NCI-H146 (cell line): Measurements from ENCODE around the gene CCDC85A.

ENCODE experiments used
- DNase-seq: peaks from one replicate; lab custom pipeline; 2025; lab: John Stamatoyannopoulos, UW

Gene CCDC85A

DNA sequence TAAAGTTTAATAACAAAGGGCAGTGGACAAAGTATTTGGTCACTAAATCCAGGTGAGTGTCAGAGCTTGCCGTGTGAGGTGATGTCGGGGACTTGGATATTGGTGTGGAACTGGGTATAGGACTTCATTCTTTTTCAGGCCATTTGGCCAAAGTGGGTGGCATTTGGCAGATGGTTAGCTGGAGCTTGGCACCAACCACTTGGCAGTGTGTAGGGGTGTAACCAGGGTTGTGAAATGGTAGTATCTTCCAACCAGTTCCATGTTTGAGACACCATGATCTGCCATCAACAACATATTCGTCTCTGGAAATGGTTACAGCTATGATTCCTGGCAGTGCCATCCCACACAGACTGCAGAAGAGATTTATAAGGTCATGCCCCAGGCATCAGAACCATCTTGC lies 113.9 kb downstream of the CCDC85A start:
- no peak for DNase-seq

GRCh38 chr2:56299171-56299691 lies 115.4 kb downstream of the CCDC85A start:
- DNase-seq = no peak

DNA sequence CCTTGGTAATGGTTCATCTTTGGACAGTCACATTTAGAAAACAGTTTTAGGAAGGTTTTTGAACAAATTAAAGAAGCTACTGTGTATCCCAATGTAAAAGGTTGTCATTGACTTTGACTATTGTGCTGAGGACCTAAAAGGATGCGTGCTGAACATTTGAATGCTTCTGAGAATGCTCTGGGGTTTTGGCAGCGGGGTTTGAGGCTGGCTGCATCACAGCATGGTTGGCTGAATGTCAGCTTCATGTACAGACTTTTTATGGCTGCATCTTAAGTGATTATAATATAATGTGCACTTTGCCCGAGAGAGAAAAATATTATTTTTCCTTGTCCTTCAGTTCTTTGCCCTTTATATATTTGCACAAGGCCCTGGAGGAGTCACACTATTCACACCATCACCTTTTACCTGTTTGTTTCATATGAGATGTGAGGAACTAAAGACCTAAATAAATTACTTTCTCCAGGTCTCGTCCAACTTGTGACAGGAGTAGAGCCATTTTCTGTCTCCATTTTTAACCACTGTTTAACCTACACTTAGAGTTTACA lies 125.9 kb downstream of the CCDC85A start:
- DNase-seq = no peak

GRCh38 chr2:56313500-56313921 lies 129.7 kb downstream of the CCDC85A start:
- DNase-seq = no peak

GRCh38 chr2:56314371-56314770 lies 130.6 kb downstream of the CCDC85A start:
- no peak for DNase-seq

GRCh38 chr2:56314796-56315195 lies 131.0 kb downstream of the CCDC85A start:
- DNase-seq = no peak

- DNase-seq = no peak
These were observed 131.6 kb downstream of the CCDC85A start for GRCh38 chr2:56315376-56315775.

DNA sequence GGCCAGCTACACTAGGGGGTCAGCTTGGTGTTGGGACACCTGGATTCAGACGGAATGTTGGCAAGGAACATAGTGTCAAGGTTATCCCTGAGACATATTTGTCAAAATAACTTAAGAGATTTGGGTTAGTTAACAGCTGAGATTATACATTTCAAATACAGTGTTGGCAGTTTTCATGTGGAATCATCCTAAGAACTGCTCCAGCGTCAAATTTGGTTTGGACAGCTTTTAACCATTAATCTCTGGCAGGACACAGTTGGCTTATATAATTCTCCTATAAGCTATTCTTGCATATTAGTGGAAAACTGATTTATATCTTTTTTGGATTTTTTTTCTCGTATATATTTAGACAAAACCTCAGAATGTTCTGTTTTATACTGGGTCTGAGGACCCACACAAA lies 132.2 kb downstream of the CCDC85A start:
- no peak for DNase-seq

DNA sequence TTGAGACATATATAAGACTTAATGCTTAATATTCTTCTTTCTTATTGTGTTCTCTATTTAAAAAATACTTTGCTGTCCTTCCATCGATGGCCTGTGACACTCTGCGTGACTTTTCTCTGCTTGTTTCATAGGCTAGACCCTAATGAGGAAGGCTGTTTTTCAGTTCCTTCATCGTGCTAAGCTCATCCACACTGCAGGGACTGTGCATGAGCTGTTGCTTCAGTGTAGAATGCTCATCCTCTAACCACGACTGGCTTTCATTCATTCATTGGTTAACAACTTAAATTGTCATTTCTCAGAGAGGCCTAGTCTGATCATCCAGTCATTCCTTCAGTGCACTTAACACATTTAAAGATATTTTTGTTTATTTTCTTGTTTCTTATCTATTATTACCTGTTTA lies 134.4 kb downstream of the CCDC85A start:
- no peak for DNase-seq

GRCh38 chr2:56325661-56326345 lies 142.0 kb downstream of the CCDC85A start:
- no peak for DNase-seq

- DNase-seq = no peak
These were observed 142.6 kb downstream of the CCDC85A start for GRCh38 chr2:56326346-56326741.

- no peak for DNase-seq
These were observed 148.0 kb downstream of the CCDC85A start for GRCh38 chr2:56331810-56332209.

DNA sequence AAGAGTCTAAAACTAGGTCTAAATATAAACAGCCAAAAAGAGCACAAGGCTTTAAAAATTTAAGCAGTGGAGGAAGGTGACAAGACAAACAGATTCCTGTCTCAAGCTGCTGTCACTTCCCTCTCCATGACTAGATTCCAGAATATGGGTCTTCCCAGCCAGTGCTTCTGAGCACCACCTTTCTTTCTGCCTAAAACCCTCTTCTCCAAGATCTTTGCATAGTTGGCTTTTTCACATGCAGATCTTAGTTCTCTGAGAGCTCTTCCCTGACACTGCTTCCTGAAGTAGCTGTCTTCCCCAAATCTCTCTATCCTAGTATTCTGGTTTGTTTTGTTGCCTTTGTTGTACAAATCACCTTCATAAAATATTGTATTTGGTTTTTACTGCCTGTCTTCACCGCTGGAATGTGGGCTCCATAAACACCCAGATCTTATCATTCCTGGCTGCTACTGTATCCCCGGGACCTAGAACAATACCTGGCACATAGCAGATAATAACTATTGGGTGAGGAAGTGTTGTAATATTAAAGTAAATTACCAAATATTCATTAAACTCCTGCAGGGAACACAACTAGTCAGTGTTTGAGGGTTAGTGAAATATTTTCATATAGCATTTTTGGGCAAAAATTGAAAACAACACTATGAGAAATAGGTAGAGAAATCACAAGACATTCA lies 150.2 kb downstream of the CCDC85A start:
- no peak for DNase-seq

DNA sequence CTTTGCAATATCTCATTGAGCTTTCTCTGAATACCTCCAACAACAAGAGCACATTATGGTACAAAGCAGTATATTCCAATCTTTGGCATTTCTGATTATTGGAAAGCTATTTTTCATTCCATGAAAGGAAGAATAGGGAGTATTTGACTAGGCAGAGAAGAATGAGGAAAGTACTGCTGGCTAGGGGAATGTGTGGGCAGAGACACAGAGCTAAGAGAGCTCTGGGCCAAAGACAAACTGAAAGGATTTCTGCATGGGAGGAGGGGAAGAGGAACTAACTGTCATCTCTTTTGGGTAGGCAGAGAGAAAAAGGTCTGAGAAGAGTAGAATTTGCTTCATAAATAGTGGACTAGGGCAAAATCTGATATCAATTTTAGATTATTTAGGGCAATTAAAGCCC lies 150.8 kb downstream of the CCDC85A start:
- DNase-seq = no peak

- DNase-seq = no peak
These were observed 151.3 kb downstream of the CCDC85A start for GRCh38 chr2:56335101-56335500.

DNA sequence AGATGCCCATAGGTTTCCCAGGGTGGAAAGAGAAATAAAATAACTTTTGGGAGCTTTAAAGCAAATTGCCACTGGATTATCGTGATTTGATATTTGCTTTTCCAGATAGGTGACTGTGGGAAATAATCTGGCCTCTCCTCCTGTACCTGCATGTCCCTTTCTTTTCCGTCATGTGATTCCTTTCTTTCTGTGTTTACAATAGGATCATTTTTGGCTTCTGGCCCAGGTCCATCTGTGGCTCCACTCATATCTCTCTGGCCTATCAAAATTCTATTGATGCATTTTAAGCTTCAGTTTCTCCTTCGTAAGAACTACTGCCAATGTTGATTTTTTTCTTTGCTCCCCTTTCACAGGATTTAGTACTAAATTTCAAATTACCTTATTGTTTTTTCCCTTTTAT lies 153.6 kb downstream of the CCDC85A start:
- peak; percentile 45 for DNase-seq

DNA sequence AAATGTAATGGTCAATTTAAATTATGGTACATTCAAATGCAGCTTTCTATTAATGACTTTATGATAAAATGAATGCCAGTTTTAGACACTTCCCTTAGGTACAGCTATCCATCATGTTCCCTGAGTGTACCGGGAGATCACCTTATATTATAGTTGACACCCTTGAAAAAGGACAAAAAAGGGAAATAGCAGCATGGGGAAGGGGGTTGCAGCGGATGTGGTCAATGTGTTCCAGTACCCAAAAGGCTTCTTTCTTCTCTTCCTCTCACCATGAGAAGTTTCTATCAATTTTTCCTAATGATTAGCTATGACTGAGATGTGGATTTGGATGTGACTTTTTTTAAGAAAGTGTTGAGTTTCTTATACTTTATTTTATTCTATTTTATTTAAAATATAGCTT lies 154.4 kb downstream of the CCDC85A start:
- no peak for DNase-seq

DNA sequence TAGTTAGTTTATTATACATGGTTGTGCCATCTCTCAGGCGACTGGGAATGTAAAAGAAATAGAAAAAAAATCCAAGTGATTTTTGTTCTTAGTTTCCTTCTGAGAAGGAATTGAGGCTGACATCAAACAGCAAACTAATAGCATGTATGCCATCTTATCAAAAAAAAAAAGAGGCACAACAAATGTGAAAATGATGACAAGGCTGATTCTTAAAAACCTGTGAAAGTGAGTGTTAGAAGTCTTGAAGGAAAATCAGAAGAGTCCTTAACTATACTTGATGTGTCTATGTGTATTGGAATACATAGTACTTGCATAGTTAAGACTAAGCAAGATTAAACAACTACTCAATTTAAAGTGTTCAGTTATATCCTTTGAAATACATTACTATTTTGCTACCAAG lies 161.0 kb downstream of the CCDC85A start:
- DNase-seq = no peak

DNA sequence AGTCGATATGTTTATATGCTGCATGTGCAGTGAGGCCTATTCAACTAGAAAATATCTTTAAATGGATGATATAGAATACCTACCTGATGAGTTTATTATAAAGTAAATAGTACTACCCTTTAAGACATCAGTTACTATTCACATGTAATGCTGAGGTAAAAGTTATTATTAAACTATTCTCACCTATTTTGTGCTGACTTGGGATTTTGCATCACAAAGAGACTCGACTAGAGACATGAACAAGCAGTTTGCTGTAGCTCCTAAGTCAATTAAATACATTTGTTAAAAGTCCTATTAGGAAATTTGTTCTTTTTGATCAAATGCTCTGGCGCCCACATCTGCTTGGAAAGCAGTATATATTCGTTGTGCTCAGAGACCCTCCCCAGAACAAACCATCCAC lies 164.1 kb downstream of the CCDC85A start:
- no peak for DNase-seq

DNA sequence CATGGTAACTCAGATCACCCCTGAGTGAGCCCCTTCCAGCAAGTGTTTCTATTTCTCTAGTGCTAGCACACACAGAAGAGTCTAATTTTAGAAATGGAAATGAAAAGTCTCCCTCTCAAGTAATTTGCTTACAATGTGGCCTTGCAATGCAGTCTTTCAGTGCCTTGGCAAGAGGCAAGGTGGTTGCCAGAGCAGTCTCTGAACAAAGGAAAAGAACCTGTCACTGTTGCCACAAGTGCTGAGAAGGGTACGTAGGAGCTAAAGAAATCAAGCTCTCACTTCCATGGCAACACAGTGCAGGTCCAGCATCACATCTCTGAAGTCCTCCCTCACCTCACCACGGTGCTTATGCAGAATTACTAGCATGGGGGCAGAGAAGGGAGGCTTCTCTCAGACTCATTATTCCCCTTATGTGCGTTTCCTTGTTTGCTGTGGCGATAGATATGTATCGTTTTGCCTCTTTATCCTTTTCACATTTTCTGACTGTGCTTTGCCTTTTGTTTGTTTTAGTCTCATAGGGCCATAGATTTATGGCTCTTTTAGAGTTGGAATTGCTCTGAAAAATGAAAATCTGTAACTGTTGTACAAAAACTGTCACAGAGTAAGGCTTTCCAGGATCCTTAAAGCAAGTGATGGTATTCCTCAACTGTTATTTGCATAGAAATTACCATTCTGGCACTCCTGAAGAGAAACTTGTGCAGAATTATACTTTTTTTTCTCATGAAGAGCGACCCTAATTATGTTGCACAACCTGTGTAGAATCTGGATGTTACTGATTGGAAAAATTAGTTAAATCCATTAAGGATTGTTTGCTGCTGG lies 164.8 kb downstream of the CCDC85A start:
- DNase-seq = no peak

- no peak for DNase-seq
These were observed 174.0 kb downstream of the CCDC85A start for GRCh38 chr2:56357655-56358295.

DNA sequence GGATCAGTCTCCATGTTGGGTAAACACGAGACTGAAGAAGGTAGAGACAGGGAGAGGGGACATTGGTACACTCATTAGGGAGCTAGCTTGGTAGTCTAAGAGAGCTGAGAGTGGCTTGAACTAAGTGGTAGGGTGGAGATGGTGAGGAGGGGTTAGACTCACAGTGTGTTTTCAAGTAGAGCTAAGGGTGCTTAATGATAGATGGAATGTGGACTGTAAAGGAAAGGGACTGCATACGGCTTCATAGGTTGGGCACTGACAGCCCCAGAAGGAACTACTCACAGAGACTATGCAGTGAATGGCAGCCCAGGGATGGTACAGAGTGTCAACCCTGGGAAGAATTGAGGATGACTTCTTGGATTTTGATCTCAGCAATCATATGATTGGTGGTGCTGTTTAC lies 178.1 kb downstream of the CCDC85A start:
- DNase-seq = no peak
